Measurements from ENCODE around the gene UBE2F. TPM values are rescaled to one million over a fixed set of nuclear protein-coding genes. Genes with fewer than 3 reads are reported as not detected.
A peak's percentile ranks its signal among the peaks of the same experiment; 100 is the strongest.

UBE2F gene
- polyA plus RNA-seq, 3 donors: 51.1 to 120 (median 117) TPM

- H3K36me3 ChIP-seq (replicated peaks in 1 of 2; ENCODE audit: control insufficient read depth in 1 of 2, insufficient read depth in 2 of 2, low read length in 2 of 2): peaks cover 19 to 79% of the 10 kb centered on the region in 2 donors
- H3K9ac ChIP-seq (ENCODE audit: insufficient read depth, low read length, poor library complexity, severe bottlenecking): no peak overlapping the region
- no peaks in the 10 kb centered on the region for H3K79me2 ChIP-seq (ENCODE audit: insufficient read depth, low read length)
- Mint-ChIP-seq H3K27ac (peak overlapping the region in 1 of 7 donors; percentile 2), H3K9me3 (peaks cover 0 to 8% (median 0%) of the 10 kb centered on the region in 7 donors), H3K36me3 (peaks cover 56 to 81% of the 10 kb centered on the region in 2 donors), H3K27me3 (ENCODE audit: low read depth in 3 of 3) (peaks cover 0 to 1% (median 0%) of the 10 kb centered on the region in 3 donors), H3K4me1 (no peaks in the 10 kb centered on the region), H3K4me3 (no peak overlapping the region)
- no peak overlapping the region for H2AFZ ChIP-seq (ENCODE audit: insufficient read depth, low read depth, low read length, poor library complexity, severe bottlenecking)
- intact Hi-C loops (cut with micrococcal nuclease): no loop called here
- DNase-seq: no peak
- no peaks in the 10 kb centered on the region for H3K4me1 ChIP-seq (ENCODE audit: control insufficient read depth in 1 of 2, insufficient read depth in 2 of 2, low read length in 2 of 2)
- H3K9me3 ChIP-seq (replicated peaks in 1 of 2; ENCODE audit: control insufficient read depth in 1 of 2, insufficient read depth in 1 of 2, low read length in 2 of 2): no peaks in the 10 kb centered on the region
- no peak for TF ChIP-seq CTCF (IDR thresholded peaks at IDR 0.05)
- 43% methylated on average over 2 of the region's 4 CpGs for WGBS (ENCODE audit: insufficient coverage)
- peaks cover 32% of the 10 kb centered on the region for H4K20me1 ChIP-seq (ENCODE audit: insufficient read depth, low read length)
- H3K4me3 ChIP-seq (replicated peaks in 1 of 3; ENCODE audit: low read depth in 2 of 3, low read length in 3 of 3): no peak overlapping the region
- H3K4me2 ChIP-seq (replicated peaks; ENCODE audit: extremely low read depth, low read length, poor library complexity, severe bottlenecking): no peak overlapping the region
- H3K27me3 ChIP-seq (ENCODE audit: control insufficient read depth in 2 of 2, insufficient read depth in 2 of 2, low read length in 2 of 2): no peaks in the 10 kb centered on the region
- no peak overlapping the region for H3K27ac ChIP-seq (ENCODE audit: low read depth in 1 of 2, low read length in 2 of 2)
Measured at GRCh38 chr2:237997521-237997920, 30.7 kb downstream of the UBE2F start.

GRCh38 chr2:237998530-237998929 lies 31.7 kb downstream of the UBE2F start:
- no CpG with 5 or more reads among the region's 4 CpGs for WGBS (ENCODE audit: insufficient coverage)
- no peaks in the 10 kb centered on the region for H3K9me3 ChIP-seq (replicated peaks in 1 of 2; ENCODE audit: control insufficient read depth in 1 of 2, insufficient read depth in 1 of 2, low read length in 2 of 2)
- H3K36me3 ChIP-seq (replicated peaks in 1 of 2; ENCODE audit: control insufficient read depth in 1 of 2, insufficient read depth in 2 of 2, low read length in 2 of 2): peaks cover 21 to 74% of the 10 kb centered on the region in 2 donors

More at GRCh38 chr2:237998530-237998929, 31.7 kb downstream of the UBE2F start:
- intact Hi-C loops (cut with micrococcal nuclease): no loop called here
- DNase-seq: no peak
- Histone ChIP-seq H3K4me1 (ENCODE audit: control insufficient read depth in 1 of 2, insufficient read depth in 2 of 2, low read length in 2 of 2) (no peaks in the 10 kb centered on the region), H3K4me2 (replicated peaks; ENCODE audit: extremely low read depth, low read length, poor library complexity, severe bottlenecking) (no peak overlapping the region), H2AFZ (ENCODE audit: insufficient read depth, low read depth, low read length, poor library complexity, severe bottlenecking) (no peak overlapping the region), H4K20me1 (ENCODE audit: insufficient read depth, low read length) (peaks cover 36% of the 10 kb centered on the region), H3K79me2 (ENCODE audit: insufficient read depth, low read length) (no peaks in the 10 kb centered on the region), H3K27me3 (ENCODE audit: control insufficient read depth in 2 of 2, insufficient read depth in 2 of 2, low read length in 2 of 2) (no peaks in the 10 kb centered on the region), H3K4me3 (replicated peaks in 1 of 3; ENCODE audit: low read depth in 2 of 3, low read length in 3 of 3) (no peak overlapping the region), H3K27ac (ENCODE audit: low read depth in 1 of 2, low read length in 2 of 2) (no peak overlapping the region), H3K9ac (ENCODE audit: insufficient read depth, low read length, poor library complexity, severe bottlenecking) (no peak overlapping the region)
- no peak overlapping the region for H3K4me3 Mint-ChIP-seq
- no peak for TF ChIP-seq CTCF (IDR thresholded peaks at IDR 0.05)
- H3K9me3 Mint-ChIP-seq: peaks cover 0 to 8% (median 0%) of the 10 kb centered on the region in 7 donors
- no peak overlapping the region for H3K27ac Mint-ChIP-seq
- H3K4me1 Mint-ChIP-seq: no peaks in the 10 kb centered on the region
- H3K27me3 Mint-ChIP-seq (ENCODE audit: low read depth in 3 of 3): peaks cover 0 to 1% (median 0%) of the 10 kb centered on the region in 3 donors
- H3K36me3 Mint-ChIP-seq: peaks cover 57 to 75% of the 10 kb centered on the region in 2 donors
